ENCODE data around the gene VAV2.
"Not testable (repeated sequence)": the region's sequence is repeated elsewhere in the genome, so short reads cannot be mapped to it uniquely, and the experiment has no call there.

Gene VAV2

GRCh38 chr9:133766234-133766633 lies 225.9 kb downstream of the VAV2 start:
- H2BK15ac ChIP-seq (ENCODE audit: low read length); H4K8ac ChIP-seq (ENCODE audit: low read depth, low read length); H3K23ac ChIP-seq (ENCODE audit: low read depth, low read length, poor library complexity); H3K14ac ChIP-seq (ENCODE audit: low read length); H3K27me3 ChIP-seq (ENCODE audit: control insufficient read depth in 3 of 3, insufficient read depth in 3 of 3, low read depth in 1 of 3, low read length in 3 of 3); H3K4me1 ChIP-seq (ENCODE audit: control insufficient read depth in 2 of 2, insufficient read depth in 1 of 2, low read depth in 1 of 2, low read length in 2 of 2); H3K4me2 ChIP-seq (ENCODE audit: insufficient read depth, low read length, poor library complexity, severe bottlenecking); H3K27ac ChIP-seq (replicated peaks; ENCODE audit: low read length); H4K91ac ChIP-seq (ENCODE audit: low read depth, low read length, poor library complexity); H3K79me1 ChIP-seq (ENCODE audit: low read depth, low read length); H2BK120ac ChIP-seq (ENCODE audit: low read depth, low read length); H3K4me3 ChIP-seq (ENCODE audit: low read length in 2 of 2); H3K9ac ChIP-seq (ENCODE audit: low read depth, low read length, poor library complexity); H2BK12ac ChIP-seq (ENCODE audit: low read length); DNase-seq (ENCODE audit: low spot score); H2AK5ac ChIP-seq (ENCODE audit: low read depth, low read length); H2BK5ac ChIP-seq (ENCODE audit: low read length); H3K4ac ChIP-seq (ENCODE audit: low read length); H2AFZ ChIP-seq (ENCODE audit: low read length); H3K18ac ChIP-seq (ENCODE audit: low read length): not testable (repeated sequence)
- Histone ChIP-seq H3K9me3 (replicated peaks in 1 of 2; ENCODE audit: control insufficient read depth in 2 of 2, insufficient read depth in 1 of 2, low read depth in 1 of 2, low read length in 2 of 2) (peaks cover 8 to 28% of the 10 kb centered on the region in 2 donors), H3K36me3 (replicated peaks in 1 of 2; ENCODE audit: control insufficient read depth in 2 of 2, insufficient read depth in 2 of 2, low read length in 2 of 2) (peaks cover 29 to 97% of the 10 kb centered on the region in 2 donors)
- WGBS, 2 donors (ENCODE audit: extremely low coverage in 2 of 2, insufficient read length in 2 of 2, insufficient replicate concordance in 1 of 2), result no CpG with 5 or more reads among the region's 3 CpGs

- Histone ChIP-seq H4K8ac (ENCODE audit: low read depth, low read length) (no peak overlapping the region), H3K9ac (ENCODE audit: low read depth, low read length, poor library complexity) (no peak overlapping the region), H3K4me2 (ENCODE audit: insufficient read depth, low read length, poor library complexity, severe bottlenecking) (no peak overlapping the region), H3K4ac (ENCODE audit: low read length) (no peak overlapping the region), H2BK15ac (ENCODE audit: low read length) (no peak overlapping the region), H2AK5ac (ENCODE audit: low read depth, low read length) (no peak overlapping the region), H3K14ac (ENCODE audit: low read length) (peak overlapping the region; percentile 8), H3K4me3 (ENCODE audit: low read length in 2 of 2) (no peak overlapping the region), H3K23ac (ENCODE audit: low read depth, low read length, poor library complexity) (no peak overlapping the region), H3K27ac (replicated peaks; ENCODE audit: low read length) (no peak overlapping the region), H2AFZ (ENCODE audit: low read length) (no peak overlapping the region), H4K91ac (ENCODE audit: low read depth, low read length, poor library complexity) (peak overlapping the region; percentile 24), H3K79me1 (ENCODE audit: low read depth, low read length) (peaks cover 3% of the 10 kb centered on the region), H3K4me1 (ENCODE audit: control insufficient read depth in 2 of 2, insufficient read depth in 1 of 2, low read depth in 1 of 2, low read length in 2 of 2) (no peaks in the 10 kb centered on the region), H3K27me3 (ENCODE audit: control insufficient read depth in 3 of 3, insufficient read depth in 3 of 3, low read depth in 1 of 3, low read length in 3 of 3) (no peaks in the 10 kb centered on the region), H2BK5ac (ENCODE audit: low read length) (peak overlapping the region; percentile 82), H2BK120ac (ENCODE audit: low read depth, low read length) (no peak overlapping the region), H2BK12ac (ENCODE audit: low read length) (no peak overlapping the region), H3K36me3 (replicated peaks in 1 of 2; ENCODE audit: control insufficient read depth in 2 of 2, insufficient read depth in 2 of 2, low read length in 2 of 2) (peaks cover 20 to 78% of the 10 kb centered on the region in 2 donors), H3K9me3 (replicated peaks in 1 of 2; ENCODE audit: control insufficient read depth in 2 of 2, insufficient read depth in 1 of 2, low read depth in 1 of 2, low read length in 2 of 2) (peaks cover 9 to 25% of the 10 kb centered on the region in 2 donors), H3K18ac (ENCODE audit: low read length) (no peak overlapping the region)
- WGBS, 2 donors (ENCODE audit: extremely low coverage in 2 of 2, insufficient read length in 2 of 2, insufficient replicate concordance in 1 of 2), result no CpG with 5 or more reads among the region's 26 CpGs
- no peak for DNase-seq (ENCODE audit: low spot score)
Measured at GRCh38 chr9:133763272-133764183, 228.6 kb downstream of the VAV2 start.

- H3K27me3 ChIP-seq (ENCODE audit: control insufficient read depth in 3 of 3, insufficient read depth in 3 of 3, low read depth in 1 of 3, low read length in 3 of 3), result no peaks in the 10 kb centered on the region
- peaks cover 12 to 74% of the 10 kb centered on the region in 2 donors for H3K36me3 ChIP-seq (replicated peaks in 1 of 2; ENCODE audit: control insufficient read depth in 2 of 2, insufficient read depth in 2 of 2, low read length in 2 of 2)
Measured at GRCh38 chr9:133762488-133763271, 229.4 kb downstream of the VAV2 start.

More at GRCh38 chr9:133762488-133763271, 229.4 kb downstream of the VAV2 start:
- peaks cover 3% of the 10 kb centered on the region for H3K79me1 ChIP-seq (ENCODE audit: low read depth, low read length)
- no peak overlapping the region for H3K14ac ChIP-seq (ENCODE audit: low read length)
- no peak overlapping the region for H2BK12ac ChIP-seq (ENCODE audit: low read length)
- H2BK120ac ChIP-seq (ENCODE audit: low read depth, low read length), result no peak overlapping the region
- H3K4ac ChIP-seq (ENCODE audit: low read length), result no peak overlapping the region
- H3K4me1 ChIP-seq (ENCODE audit: control insufficient read depth in 2 of 2, insufficient read depth in 1 of 2, low read depth in 1 of 2, low read length in 2 of 2), result no peaks in the 10 kb centered on the region
- H3K4me3 ChIP-seq (ENCODE audit: low read length in 2 of 2), result no peak overlapping the region
- H3K9ac ChIP-seq (ENCODE audit: low read depth, low read length, poor library complexity), result no peak overlapping the region
- H3K18ac ChIP-seq (ENCODE audit: low read length), result peak overlapping the region; percentile 4
- no CpG with 5 or more reads among the region's 19 CpGs for WGBS, 2 donors (ENCODE audit: extremely low coverage in 2 of 2, insufficient read length in 2 of 2, insufficient replicate concordance in 1 of 2)
- no peak overlapping the region for H3K4me2 ChIP-seq (ENCODE audit: insufficient read depth, low read length, poor library complexity, severe bottlenecking)
- H3K27ac ChIP-seq (replicated peaks; ENCODE audit: low read length), result no peak overlapping the region
- H2AK5ac ChIP-seq (ENCODE audit: low read depth, low read length), result no peak overlapping the region
- no peak overlapping the region for H3K23ac ChIP-seq (ENCODE audit: low read depth, low read length, poor library complexity)
- H4K8ac ChIP-seq (ENCODE audit: low read depth, low read length), result no peak overlapping the region
- no peak overlapping the region for H2AFZ ChIP-seq (ENCODE audit: low read length)
- H3K9me3 ChIP-seq (replicated peaks in 1 of 2; ENCODE audit: control insufficient read depth in 2 of 2, insufficient read depth in 1 of 2, low read depth in 1 of 2, low read length in 2 of 2), result peaks cover 5 to 16% of the 10 kb centered on the region in 2 donors
- no peak overlapping the region for H4K91ac ChIP-seq (ENCODE audit: low read depth, low read length, poor library complexity)
- H2BK15ac ChIP-seq (ENCODE audit: low read length), result no peak overlapping the region
- no peak overlapping the region for H2BK5ac ChIP-seq (ENCODE audit: low read length)
- no peak for DNase-seq (ENCODE audit: low spot score)

Data from neuronal stem cell (in vitro differentiated cells).